ENCODE measurements around the gene ENOX1. TPM values are rescaled to one million over a fixed set of nuclear protein-coding genes. Genes with fewer than 3 reads are reported as not detected.

ENOX1 gene
- total and polyA plus RNA-seq, 2 donors (not counting 3 experiments of a cell fraction or from before 2014, with no cell fraction given) = 0.17 to 0.97 TPM

- ChIA-PET CTCF (no interaction called here), POLR2A (no interaction called here)
- Histone ChIP-seq H3K4me2 (ENCODE audit: insufficient read depth, low read length) (no peak overlapping the region), H3K4me3 (replicated peaks in 1 of 3; ENCODE audit: insufficient read depth in 1 of 3, low read depth in 1 of 3, low read length in 3 of 3) (no peak overlapping the region), H3K9me1 (replicated peaks; ENCODE audit: control insufficient read depth, extremely low read depth, insufficient read depth, low read length) (no peaks in the 10 kb centered on the region), H2AFZ (ENCODE audit: low read depth, low read length) (no peak overlapping the region), H3K36me3 (ENCODE audit: control insufficient read depth in 2 of 2, extremely low read depth in 1 of 2, insufficient read depth in 2 of 2, low read length in 2 of 2) (no peaks in the 10 kb centered on the region), H3K9me3 (replicated peaks; ENCODE audit: control insufficient read depth, insufficient read depth, low read length) (no peaks in the 10 kb centered on the region), H3K79me2 (ENCODE audit: control insufficient read depth, insufficient read depth, low read length) (no peaks in the 10 kb centered on the region), H4K20me1 (replicated peaks; ENCODE audit: control insufficient read depth, extremely low read depth, insufficient read depth, low read length) (no peaks in the 10 kb centered on the region), H3K27ac (ENCODE audit: insufficient read depth, low read depth, low read length) (no peak overlapping the region), H3K4me1 (ENCODE audit: control insufficient read depth, extremely low read depth, insufficient read depth, low read length) (no peaks in the 10 kb centered on the region), H3K9ac (replicated peaks; ENCODE audit: extremely low read depth, insufficient read depth, low read length) (no peak overlapping the region), H3K27me3 (ENCODE audit: control insufficient read depth in 2 of 2, insufficient read depth in 2 of 2, low read length in 2 of 2) (peaks cover 0 to 2% of the 10 kb centered on the region in 2 experiments)
- dilution Hi-C loops (cut with MboI; ENCODE audit: extremely low pct_ligation_motif_present, low sequenced_read_pairs) = no loop called here
- intact Hi-C loops (cut with micrococcal nuclease) = no loop called here
- TF ChIP-seq MYC (IDR thresholded peaks at IDR 0.05; ENCODE audit: low read depth, low read length) = no peak
- no peak for TF ChIP-seq POLR2AphosphoS5 (IDR thresholded peaks at IDR 0.05; ENCODE audit: insufficient read depth, low read depth, low read length)
- no TSS peak for BruUV-seq (replicated peaks)
- FAIRE-seq = no peak
- no peak for DNase-seq (ENCODE audit: low read depth, low spot score)
Measured at GRCh38 chr13:43579321-43579720, 207.5 kb downstream of the ENOX1 start.

- BruUV-seq (replicated peaks) = no TSS peak
- intact Hi-C loops (cut with micrococcal nuclease) = no loop called here
- H3K4me1 ChIP-seq (ENCODE audit: control insufficient read depth, extremely low read depth, insufficient read depth, low read length) = no peaks in the 10 kb centered on the region
- no peak overlapping the region for H2AFZ ChIP-seq (ENCODE audit: low read depth, low read length)
- H3K9me1 ChIP-seq (replicated peaks; ENCODE audit: control insufficient read depth, extremely low read depth, insufficient read depth, low read length) = no peaks in the 10 kb centered on the region
- ChIA-PET CTCF (no interaction called here), POLR2A (no interaction called here)
- no peak overlapping the region for H3K4me3 ChIP-seq (replicated peaks in 1 of 3; ENCODE audit: insufficient read depth in 1 of 3, low read depth in 1 of 3, low read length in 3 of 3)
- H3K27me3 ChIP-seq (ENCODE audit: control insufficient read depth in 2 of 2, insufficient read depth in 2 of 2, low read length in 2 of 2) = peaks cover 0 to 4% of the 10 kb centered on the region in 2 experiments
- H3K79me2 ChIP-seq (ENCODE audit: control insufficient read depth, insufficient read depth, low read length) = no peaks in the 10 kb centered on the region
- dilution Hi-C loops (cut with MboI; ENCODE audit: extremely low pct_ligation_motif_present, low sequenced_read_pairs) = no loop called here
- no peaks in the 10 kb centered on the region for H4K20me1 ChIP-seq (replicated peaks; ENCODE audit: control insufficient read depth, extremely low read depth, insufficient read depth, low read length)
- DNase-seq (ENCODE audit: low read depth, low spot score) = no peak
- H3K9ac ChIP-seq (replicated peaks; ENCODE audit: extremely low read depth, insufficient read depth, low read length) = no peak overlapping the region
- H3K9me3 ChIP-seq (replicated peaks; ENCODE audit: control insufficient read depth, insufficient read depth, low read length) = no peaks in the 10 kb centered on the region
- no peak overlapping the region for H3K4me2 ChIP-seq (ENCODE audit: insufficient read depth, low read length)
- H3K36me3 ChIP-seq (ENCODE audit: control insufficient read depth in 2 of 2, extremely low read depth in 1 of 2, insufficient read depth in 2 of 2, low read length in 2 of 2) = no peaks in the 10 kb centered on the region
- H3K27ac ChIP-seq (ENCODE audit: insufficient read depth, low read depth, low read length) = no peak overlapping the region
- no peak for FAIRE-seq
- TF ChIP-seq MYC (IDR thresholded peaks at IDR 0.05; ENCODE audit: low read depth, low read length) (no peak), POLR2AphosphoS5 (IDR thresholded peaks at IDR 0.05; ENCODE audit: insufficient read depth, low read depth, low read length) (no peak), CTCF (IDR thresholded peaks at IDR 0.05; ENCODE audit: extremely low read depth in 1 of 2, insufficient read depth in 1 of 2, low read depth in 1 of 2, low read length in 2 of 2) (no peak), POLR2A (IDR thresholded peaks at IDR 0.05; ENCODE audit: low read depth, low read length) (no peak), MAX (IDR thresholded peaks at IDR 0.05; ENCODE audit: insufficient read depth, insufficient read length) (no peak), EZH2 (IDR thresholded peaks at IDR 0.05; ENCODE audit: borderline replicate concordance, low read depth, low read length, severe bottlenecking) (no peak), FOS (IDR thresholded peaks at IDR 0.05; ENCODE audit: borderline replicate concordance, insufficient read depth, low read length) (no peak), JUN (IDR thresholded peaks at IDR 0.05; ENCODE audit: borderline replicate concordance, insufficient read depth, insufficient read length, low read depth) (no peak), GATA2 (IDR thresholded peaks at IDR 0.05; ENCODE audit: insufficient read depth, insufficient read length, low read depth, low read length) (no peak)
Measured at GRCh38 chr13:43574605-43575004, 212.2 kb downstream of the ENOX1 start.
